22Rv1 (cell line): ENCODE results near the gene TIPIN.

Experiments
- CTCF ChIP-seq: fragments of 450-650 bp; IDR thresholded peaks from 2 replicates; pipeline ENCODE4 v1.5.1; 2017; ENCODE audit warnings: mild to moderate bottlenecking
- ZFX ChIP-seq: fragments of 450-650 bp; IDR thresholded peaks from 2 replicates; pipeline ENCODE4 v1.6.1; 2017; ENCODE audit warnings: antibody characterized with exemption, borderline replicate concordance

DNA sequence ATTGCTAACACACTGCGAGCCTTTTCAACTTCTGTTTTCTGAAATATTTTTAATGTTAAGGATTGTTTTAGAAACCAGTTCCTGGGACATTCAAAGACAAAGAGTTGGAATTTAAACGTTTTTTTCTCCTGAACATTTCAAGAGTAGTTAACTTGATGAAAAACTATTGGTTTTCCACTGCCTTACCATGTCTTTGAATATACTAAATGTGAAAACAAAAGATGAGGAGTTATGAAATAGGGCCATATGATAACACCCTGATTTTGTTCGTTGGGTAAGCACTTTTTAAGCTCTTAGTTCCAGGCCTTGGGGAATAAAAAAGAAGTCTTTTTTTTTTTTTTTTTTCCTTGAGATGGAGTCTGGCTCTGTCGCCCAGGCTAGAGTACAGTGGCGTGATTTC lies 60.3 kb downstream of the TIPIN start:
- TF ChIP-seq CTCF (no peak), ZFX (no peak)
